ENCODE data around the gene MAP3K4.

- TF ChIP-seq POLR2AphosphoS5 (IDR thresholded peaks at IDR 0.05): no peak
- TF ChIP-seq, protein P1, sequence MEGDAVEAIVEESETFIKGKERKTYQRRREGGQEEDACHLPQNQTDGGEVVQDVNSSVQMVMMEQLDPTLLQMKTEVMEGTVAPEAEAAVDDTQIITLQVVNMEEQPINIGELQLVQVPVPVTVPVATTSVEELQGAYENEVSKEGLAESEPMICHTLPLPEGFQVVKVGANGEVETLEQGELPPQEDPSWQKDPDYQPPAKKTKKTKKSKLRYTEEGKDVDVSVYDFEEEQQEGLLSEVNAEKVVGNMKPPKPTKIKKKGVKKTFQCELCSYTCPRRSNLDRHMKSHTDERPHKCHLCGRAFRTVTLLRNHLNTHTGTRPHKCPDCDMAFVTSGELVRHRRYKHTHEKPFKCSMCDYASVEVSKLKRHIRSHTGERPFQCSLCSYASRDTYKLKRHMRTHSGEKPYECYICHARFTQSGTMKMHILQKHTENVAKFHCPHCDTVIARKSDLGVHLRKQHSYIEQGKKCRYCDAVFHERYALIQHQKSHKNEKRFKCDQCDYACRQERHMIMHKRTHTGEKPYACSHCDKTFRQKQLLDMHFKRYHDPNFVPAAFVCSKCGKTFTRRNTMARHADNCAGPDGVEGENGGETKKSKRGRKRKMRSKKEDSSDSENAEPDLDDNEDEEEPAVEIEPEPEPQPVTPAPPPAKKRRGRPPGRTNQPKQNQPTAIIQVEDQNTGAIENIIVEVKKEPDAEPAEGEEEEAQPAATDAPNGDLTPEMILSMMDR (IDR thresholded peaks at IDR 0.05): no peak
- no peak for TF ChIP-seq POLR2A (IDR thresholded peaks at IDR 0.05)
These were observed 108.5 kb downstream of the MAP3K4 start for GRCh38 chr6:161100072-161100471.
